ENCODE data around the gene PRR20G. TPM values are rescaled to one million over a fixed set of nuclear protein-coding genes. Genes with fewer than 3 reads are reported as not detected.

Gene PRR20G
- total and polyA plus RNA-seq, 2 donors (not counting 3 experiments of a cell fraction or from before 2014, with no cell fraction given) = not detected

- FAIRE-seq (no peak), DNase-seq (ENCODE audit: low read depth, low spot score) (no peak)
- H3K9me1 ChIP-seq (replicated peaks; ENCODE audit: control insufficient read depth, extremely low read depth, insufficient read depth, low read length) = no peaks in the 10 kb centered on the region
- H3K9ac ChIP-seq (replicated peaks; ENCODE audit: extremely low read depth, insufficient read depth, low read length) = no peak overlapping the region
- H2AFZ ChIP-seq (ENCODE audit: low read depth, low read length) = no peak overlapping the region
- ChIA-PET CTCF (no interaction called here), POLR2A (no interaction called here)
- H3K36me3 ChIP-seq (ENCODE audit: control insufficient read depth in 2 of 2, extremely low read depth in 1 of 2, insufficient read depth in 2 of 2, low read length in 2 of 2) = no peaks in the 10 kb centered on the region
- TF ChIP-seq MAX (IDR thresholded peaks at IDR 0.05; ENCODE audit: insufficient read depth, insufficient read length) (no peak), GATA2 (IDR thresholded peaks at IDR 0.05; ENCODE audit: insufficient read depth, insufficient read length, low read depth, low read length) (no peak), POLR2AphosphoS5 (IDR thresholded peaks at IDR 0.05; ENCODE audit: insufficient read depth, low read depth, low read length) (no peak), EZH2 (IDR thresholded peaks at IDR 0.05; ENCODE audit: borderline replicate concordance, low read depth, low read length, severe bottlenecking) (no peak), JUN (IDR thresholded peaks at IDR 0.05; ENCODE audit: borderline replicate concordance, insufficient read depth, insufficient read length, low read depth) (no peak), MYC (IDR thresholded peaks at IDR 0.05; ENCODE audit: low read depth, low read length) (no peak), POLR2A (IDR thresholded peaks at IDR 0.05; ENCODE audit: low read depth, low read length) (no peak), FOS (IDR thresholded peaks at IDR 0.05; ENCODE audit: borderline replicate concordance, insufficient read depth, low read length) (no peak)
- TF ChIP-seq, protein P1, sequence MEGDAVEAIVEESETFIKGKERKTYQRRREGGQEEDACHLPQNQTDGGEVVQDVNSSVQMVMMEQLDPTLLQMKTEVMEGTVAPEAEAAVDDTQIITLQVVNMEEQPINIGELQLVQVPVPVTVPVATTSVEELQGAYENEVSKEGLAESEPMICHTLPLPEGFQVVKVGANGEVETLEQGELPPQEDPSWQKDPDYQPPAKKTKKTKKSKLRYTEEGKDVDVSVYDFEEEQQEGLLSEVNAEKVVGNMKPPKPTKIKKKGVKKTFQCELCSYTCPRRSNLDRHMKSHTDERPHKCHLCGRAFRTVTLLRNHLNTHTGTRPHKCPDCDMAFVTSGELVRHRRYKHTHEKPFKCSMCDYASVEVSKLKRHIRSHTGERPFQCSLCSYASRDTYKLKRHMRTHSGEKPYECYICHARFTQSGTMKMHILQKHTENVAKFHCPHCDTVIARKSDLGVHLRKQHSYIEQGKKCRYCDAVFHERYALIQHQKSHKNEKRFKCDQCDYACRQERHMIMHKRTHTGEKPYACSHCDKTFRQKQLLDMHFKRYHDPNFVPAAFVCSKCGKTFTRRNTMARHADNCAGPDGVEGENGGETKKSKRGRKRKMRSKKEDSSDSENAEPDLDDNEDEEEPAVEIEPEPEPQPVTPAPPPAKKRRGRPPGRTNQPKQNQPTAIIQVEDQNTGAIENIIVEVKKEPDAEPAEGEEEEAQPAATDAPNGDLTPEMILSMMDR (IDR thresholded peaks at IDR 0.05; ENCODE audit: extremely low read depth in 1 of 2, insufficient read depth in 1 of 2, low read depth in 1 of 2, low read length in 2 of 2) = no peak
- BruUV-seq (replicated peaks) = no TSS peak
- dilution Hi-C loops (cut with MboI; ENCODE audit: extremely low pct_ligation_motif_present, low sequenced_read_pairs) = no loop called here
- no peak overlapping the region for H3K4me2 ChIP-seq (ENCODE audit: insufficient read depth, low read length)
- no peaks in the 10 kb centered on the region for H3K79me2 ChIP-seq (ENCODE audit: control insufficient read depth, insufficient read depth, low read length)
- no peaks in the 10 kb centered on the region for H4K20me1 ChIP-seq (replicated peaks; ENCODE audit: control insufficient read depth, extremely low read depth, insufficient read depth, low read length)
- H3K4me3 ChIP-seq (replicated peaks in 1 of 3; ENCODE audit: insufficient read depth in 1 of 3, low read depth in 1 of 3, low read length in 3 of 3) = no peak overlapping the region
- H3K27me3 ChIP-seq (ENCODE audit: control insufficient read depth in 2 of 2, insufficient read depth in 2 of 2, low read length in 2 of 2) = no peaks in the 10 kb centered on the region
- no peaks in the 10 kb centered on the region for H3K4me1 ChIP-seq (ENCODE audit: control insufficient read depth, extremely low read depth, insufficient read depth, low read length)
- H3K27ac ChIP-seq (ENCODE audit: insufficient read depth, low read depth, low read length) = no peak overlapping the region
- no peaks in the 10 kb centered on the region for H3K9me3 ChIP-seq (replicated peaks; ENCODE audit: control insufficient read depth, insufficient read depth, low read length)
- intact Hi-C loops (cut with micrococcal nuclease) = no loop called here
Observed at GRCh38 chr3:127276995-127277394, 10.9 kb downstream of the PRR20G start.
